Lower leg skin (tissue), 3 donors: ENCODE data around the gene FBXO17.

ENCODE experiments used
- CTCF ChIP-seq, 3 donors: fragments of 450-650 bp; IDR thresholded peaks; one replicate each; pipeline ENCODE4 v1.5.1; 2016; ENCODE audit warnings: antibody characterized with exemption in 3 of 3, mild to moderate bottlenecking in 3 of 3, moderate library complexity in 2 of 3
- POLR2A ChIP-seq, 2 donors: fragments of 450-650 bp; IDR thresholded peaks; one replicate each; pipeline ENCODE4 v1.6.1; 2016 to 2017; ENCODE audit warnings: antibody characterized with exemption in 2 of 2, mild to moderate bottlenecking in 1 of 2, moderate library complexity in 1 of 2

DNA sequence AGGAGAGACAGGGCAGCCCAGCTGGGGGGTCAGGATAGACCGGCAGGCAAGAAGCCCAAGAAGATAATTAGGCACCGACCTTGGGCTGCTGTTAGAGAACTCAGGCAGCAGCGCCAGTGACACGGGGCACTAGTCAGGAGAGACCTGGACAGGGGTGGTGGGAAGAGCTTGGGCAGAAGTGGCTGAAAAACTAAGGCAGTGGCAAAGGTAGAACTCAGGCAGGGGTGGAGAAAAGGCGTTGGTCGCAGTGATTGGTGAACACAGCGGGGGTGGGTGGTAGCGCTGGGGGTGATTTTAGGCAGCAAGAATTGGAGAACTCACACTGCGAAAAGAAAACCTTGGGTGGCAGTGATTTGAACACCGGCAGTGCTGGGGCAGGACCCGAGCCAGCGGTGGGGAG is 67.9 kb downstream of the FBXO17 start:
- no peak for TF ChIP-seq CTCF (IDR thresholded peaks at IDR 0.05)
- no peak for TF ChIP-seq POLR2A (IDR thresholded peaks at IDR 0.05)
